NCI-H748 (cell line): ENCODE results near the gene TMEM256.
"Not testable (repeated sequence)": the region's sequence is repeated elsewhere in the genome, so short reads cannot be mapped to it uniquely, and the experiment has no call there.

Experiments
- DNase-seq: peaks from one replicate; lab custom pipeline; 2025; ENCODE audit not compliant: unreplicated experiment; lab: John Stamatoyannopoulos, UW

TMEM256 gene

GRCh38 chr17:7384489-7385081 lies 19.3 kb downstream of the TMEM256 start:
- DNase-seq, result no peak

- peak; percentile 92 for DNase-seq
These were observed 20.0 kb downstream of the TMEM256 start for GRCh38 chr17:7383742-7384488.

GRCh38 chr17:7383371-7383741 lies 20.5 kb downstream of the TMEM256 start:
- no peak for DNase-seq

GRCh38 chr17:7382901-7383300 lies 21.0 kb downstream of the TMEM256 start:
- DNase-seq, result no peak

- DNase-seq, result peak; percentile 48
These were observed 22.8 kb downstream of the TMEM256 start, which contains the start of gene TNK1 for GRCh38 chr17:7380855-7381683. Gene TNK1 (plus strand): TSS chr17:7381089. CDS start chr17:7382927, 1,838 bp downstream.

- DNase-seq, result peak; percentile 54
These were observed 23.6 kb downstream of the TMEM256 start for GRCh38 chr17:7380321-7380720.

GRCh38 chr17:7379134-7379533 lies 24.8 kb downstream of the TMEM256 start:
- no peak for DNase-seq

- DNase-seq, result no peak
These were observed 29.5 kb downstream of the TMEM256 start for GRCh38 chr17:7374353-7374752.

- no peak for DNase-seq
These were observed 33.0 kb downstream of the TMEM256 start for GRCh38 chr17:7370853-7371252.

GRCh38 chr17:7369825-7370224 lies 34.1 kb downstream of the TMEM256 start:
- DNase-seq, result no peak

GRCh38 chr17:7368599-7368994 lies 35.3 kb downstream of the TMEM256 start:
- not testable (repeated sequence) for DNase-seq

- DNase-seq, result no peak
These were observed 35.8 kb downstream of the TMEM256 start for GRCh38 chr17:7367918-7368598.

- no peak for DNase-seq
These were observed 36.8 kb downstream of the TMEM256 start for GRCh38 chr17:7367083-7367482.

GRCh38 chr17:7365963-7366362 lies 37.9 kb downstream of the TMEM256 start:
- DNase-seq, result not testable (repeated sequence)

- no peak for DNase-seq
These were observed 40.6 kb downstream of the TMEM256 start for GRCh38 chr17:7363311-7363710.

GRCh38 chr17:7361906-7362305 lies 42.0 kb downstream of the TMEM256 start:
- no peak for DNase-seq

- DNase-seq, result no peak
These were observed 46.5 kb downstream of the TMEM256 start for GRCh38 chr17:7357381-7357780.

GRCh38 chr17:7356756-7357155 lies 47.1 kb downstream of the TMEM256 start:
- DNase-seq, result no peak

GRCh38 chr17:7356072-7356549 lies 47.8 kb downstream of the TMEM256 start:
- peak; percentile 91 for DNase-seq

- no peak for DNase-seq
These were observed 48.3 kb downstream of the TMEM256 start for GRCh38 chr17:7355573-7355972.

- DNase-seq, result peak; percentile 19
These were observed 48.8 kb downstream of the TMEM256 start, which contains the start of gene TMEM95 for GRCh38 chr17:7355053-7355452. Gene TMEM95 (plus strand): TSS chr17:7355156. CDS start chr17:7355205, 49 bp downstream.
